Bronchial epithelial cell (primary cell): ENCODE data around the gene C2orf49. TPM values are rescaled to one million over a fixed set of nuclear protein-coding genes. Genes with fewer than 3 reads are reported as not detected.
"Not testable (repeated sequence)": the region's sequence is repeated elsewhere in the genome, so short reads cannot be mapped to it uniquely, and the experiment has no call there.

Source experiments
- DNase-seq: peaks from one replicate; pipeline ENCODE4 v3.0.0-alpha.2; 2010; ENCODE audit warnings: low read depth
- FAIRE-seq: peaks from 2 replicates; lab custom pipeline; 2011; peaks lifted over from hg19 to GRCh38; lab: Jason Lieb, UNC
- H3K27me3 ChIP-seq: 2 replicates; pipeline ENCODE4 v1.5.1; 2011; ENCODE audit warnings: low read length; ENCODE audit not compliant: control insufficient read depth, insufficient read depth
- H3K36me3 ChIP-seq: 2 replicates; pipeline ENCODE4 v1.5.1; 2011; ENCODE audit warnings: low read length; ENCODE audit not compliant: control insufficient read depth, insufficient read depth
- H3K4me3 ChIP-seq: 2 replicates; pipeline ENCODE4 v1.5.1; 2011; ENCODE audit warnings: mild to moderate bottlenecking, low read depth, low read length, control low read depth
- CTCF ChIP-seq: IDR thresholded peaks from 2 replicates; pipeline ENCODE4 v1.5.1; 2011; ENCODE audit warnings: mild to moderate bottlenecking, moderate library complexity, low read length, control low read depth, inconsistent platforms; ENCODE audit not compliant: insufficient read depth, severe bottlenecking
- total RNA-seq: library from RNA; depleted of rRNA; stranded (reverse); fragments of >200 nt; gene quantifications from 2 replicates; pipeline ENCODE4 v1.2.1, GENCODE V29; 2014

The C2orf49 gene
- total RNA-seq, 1 donor from 2014 or later: 28.2 TPM

GRCh38 chr2:105321875-105322646 is 15.3 kb upstream of the C2orf49 start:
- Histone ChIP-seq H3K36me3 (peaks cover 2% of the 10 kb centered on the region), H3K4me3 (no peak overlapping the region), H3K27me3 (no peaks in the 10 kb centered on the region)
- no peak for TF ChIP-seq CTCF
- FAIRE-seq: no peak
- peak; percentile 63 for DNase-seq

- DNase-seq: no peak
- H3K36me3 ChIP-seq: peaks cover 2% of the 10 kb centered on the region
- no peak overlapping the region for H3K4me3 ChIP-seq
- no peak for TF ChIP-seq CTCF
- FAIRE-seq: no peak
- no peaks in the 10 kb centered on the region for H3K27me3 ChIP-seq
Observed at GRCh38 chr2:105323111-105323510, 14.2 kb upstream of the C2orf49 start.

- DNase-seq: peak; percentile 39
- TF ChIP-seq CTCF: no peak
- H3K27me3 ChIP-seq: no peaks in the 10 kb centered on the region
- no peak for FAIRE-seq
- H3K4me3 ChIP-seq: no peak overlapping the region
- peaks cover 2% of the 10 kb centered on the region for H3K36me3 ChIP-seq
Observed at GRCh38 chr2:105324101-105324500, 13.2 kb upstream of the C2orf49 start.

- Histone ChIP-seq H3K36me3 (peaks cover 2% of the 10 kb centered on the region), H3K27me3 (no peaks in the 10 kb centered on the region), H3K4me3 (no peak overlapping the region)
- no peak for TF ChIP-seq CTCF
- FAIRE-seq: no peak
- DNase-seq: peak; percentile 79
Observed at GRCh38 chr2:105324732-105325131, 12.6 kb upstream of the C2orf49 start.

GRCh38 chr2:105325389-105325963 is 11.9 kb upstream of the C2orf49 start:
- Histone ChIP-seq H3K27me3 (no peaks in the 10 kb centered on the region), H3K4me3 (no peak overlapping the region), H3K36me3 (peaks cover 2% of the 10 kb centered on the region)
- DNase-seq: no peak
- FAIRE-seq: no peak
- TF ChIP-seq CTCF: no peak

- DNase-seq, FAIRE-seq, H3K36me3 ChIP-seq, H3K4me3 ChIP-seq, H3K27me3 ChIP-seq: not testable (repeated sequence)
Observed at GRCh38 chr2:105327271-105327670, 10.1 kb upstream of the C2orf49 start.
